ENCODE data around the gene CYP26A1.

DNA sequence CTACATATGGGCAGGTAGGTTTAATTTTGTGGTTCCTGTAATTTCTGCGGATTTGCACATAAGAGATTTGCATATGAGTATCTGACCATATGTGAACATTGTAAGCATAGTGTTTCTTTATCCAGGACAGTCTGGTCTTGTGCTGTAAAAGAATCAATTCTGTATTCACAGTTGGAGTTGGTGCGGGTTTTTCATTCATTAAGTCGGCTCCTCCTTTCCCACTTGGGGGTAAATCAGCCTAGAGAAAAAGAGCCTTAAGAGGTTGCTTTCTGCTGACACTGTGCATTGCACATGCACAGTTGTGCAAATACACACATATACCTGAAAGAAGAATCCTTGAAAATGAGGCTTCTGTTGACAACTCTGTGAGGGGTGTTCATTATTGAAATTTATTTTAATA, 19.2 kb upstream of the CYP26A1 start:
- no peak for TF ChIP-seq POLR2A (IDR thresholded peaks at IDR 0.05)
- TF ChIP-seq, protein P1, sequence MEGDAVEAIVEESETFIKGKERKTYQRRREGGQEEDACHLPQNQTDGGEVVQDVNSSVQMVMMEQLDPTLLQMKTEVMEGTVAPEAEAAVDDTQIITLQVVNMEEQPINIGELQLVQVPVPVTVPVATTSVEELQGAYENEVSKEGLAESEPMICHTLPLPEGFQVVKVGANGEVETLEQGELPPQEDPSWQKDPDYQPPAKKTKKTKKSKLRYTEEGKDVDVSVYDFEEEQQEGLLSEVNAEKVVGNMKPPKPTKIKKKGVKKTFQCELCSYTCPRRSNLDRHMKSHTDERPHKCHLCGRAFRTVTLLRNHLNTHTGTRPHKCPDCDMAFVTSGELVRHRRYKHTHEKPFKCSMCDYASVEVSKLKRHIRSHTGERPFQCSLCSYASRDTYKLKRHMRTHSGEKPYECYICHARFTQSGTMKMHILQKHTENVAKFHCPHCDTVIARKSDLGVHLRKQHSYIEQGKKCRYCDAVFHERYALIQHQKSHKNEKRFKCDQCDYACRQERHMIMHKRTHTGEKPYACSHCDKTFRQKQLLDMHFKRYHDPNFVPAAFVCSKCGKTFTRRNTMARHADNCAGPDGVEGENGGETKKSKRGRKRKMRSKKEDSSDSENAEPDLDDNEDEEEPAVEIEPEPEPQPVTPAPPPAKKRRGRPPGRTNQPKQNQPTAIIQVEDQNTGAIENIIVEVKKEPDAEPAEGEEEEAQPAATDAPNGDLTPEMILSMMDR (IDR thresholded peaks at IDR 0.05), result no peak
